Mesendoderm (in vitro differentiated cells): Measurements from ENCODE around the gene FSHR.

Experiments used
- DNase-seq: peaks from one replicate; pipeline ENCODE4 v3.0.0; 2013
- H2AK5ac ChIP-seq: 2 replicates; pipeline ENCODE4 v1.6.1; 2013; ENCODE audit warnings: low read length, inconsistent platforms
- H2BK120ac ChIP-seq: 2 replicates; pipeline ENCODE4 v1.6.1; 2013; ENCODE audit warnings: low read depth, mild to moderate bottlenecking, low read length, moderate library complexity, mixed read lengths
- H2BK15ac ChIP-seq: replicated peaks from 2 replicates; pipeline ENCODE4 v1.6.1; 2013; ENCODE audit warnings: low read depth, mild to moderate bottlenecking, moderate library complexity
- H2BK5ac ChIP-seq: 2 replicates; pipeline ENCODE4 v1.6.1; 2013; ENCODE audit warnings: low read length, inconsistent platforms
- H3K18ac ChIP-seq: 2 replicates; pipeline ENCODE4 v1.6.1; 2013; ENCODE audit warnings: mild to moderate bottlenecking, low read length, mixed read lengths
- H3K23ac ChIP-seq: one replicate; pipeline ENCODE4 v1.6.1; 2013; ENCODE audit warnings: low read length
- H3K27ac ChIP-seq: 2 replicates; pipeline ENCODE4 v1.5.1; 2013; ENCODE audit warnings: low read depth, mild to moderate bottlenecking, inconsistent platforms, low read length, moderate library complexity
- H3K27me3 ChIP-seq: 2 replicates; pipeline ENCODE4 v1.6.1; 2013; ENCODE audit warnings: low read length, control low read depth, mild to moderate bottlenecking, inconsistent platforms; ENCODE audit not compliant: insufficient read depth, poor library complexity
- H3K36me3 ChIP-seq: 2 replicates; pipeline ENCODE4 v1.6.1; 2013; ENCODE audit warnings: low read length, inconsistent platforms; ENCODE audit not compliant: control insufficient read depth, insufficient read depth
- H3K4ac ChIP-seq: one replicate; pipeline ENCODE4 v1.6.1; 2013; ENCODE audit warnings: low read depth, mild to moderate bottlenecking, low read length, moderate library complexity
- H3K4me1 ChIP-seq: 2 replicates; pipeline ENCODE4 v1.6.1; 2013; ENCODE audit warnings: low read depth, low read length, inconsistent platforms; ENCODE audit not compliant: control insufficient read depth
- H3K4me2 ChIP-seq: 2 replicates; pipeline ENCODE4 v1.6.1; 2013; ENCODE audit warnings: low read length
- H3K4me3 ChIP-seq: 2 replicates; pipeline ENCODE4 v1.5.1; 2013; ENCODE audit warnings: mild to moderate bottlenecking, low read length
- H3K56ac ChIP-seq: one replicate; pipeline ENCODE4 v1.6.1; 2013; ENCODE audit warnings: low read length
- H3K79me1 ChIP-seq: 2 replicates; pipeline ENCODE4 v1.6.1; 2013; ENCODE audit warnings: low read length, inconsistent platforms
- H3K79me2 ChIP-seq: 2 replicates; pipeline ENCODE4 v1.6.1; 2013; ENCODE audit warnings: mild to moderate bottlenecking, low read length; ENCODE audit not compliant: control insufficient read depth, insufficient read depth
- H3K9ac ChIP-seq: 2 replicates; pipeline ENCODE4 v1.6.1; 2013; ENCODE audit warnings: low read length, inconsistent platforms
- H4K5ac ChIP-seq: one replicate; pipeline ENCODE4 v1.6.1; 2013; ENCODE audit warnings: low read length
- H4K8ac ChIP-seq: one replicate; pipeline ENCODE4 v1.6.1; 2013; ENCODE audit warnings: low read depth, mild to moderate bottlenecking, control low read depth, low read length, moderate library complexity
- whole genome bisulfite sequencing: extraction: QIAGEN DNeasy Blood & Tissue Kit; methylation state at CpG from one replicate; pipeline ENCODE4 v1.1.7; 2013; ENCODE audit warnings: low lambda C conversion rate, missing lambda C conversion rate; ENCODE audit not compliant: insufficient coverage; ENCODE audit errors: extremely low coverage; 5-methylcytosine and 5-hydroxymethylcytosine counted together

FSHR gene

GRCh38 chr2:49165662-49166061 is 11.3 kb upstream of the FSHR start:
- Histone ChIP-seq H3K56ac (no peak overlapping the region), H3K4me1 (no peaks in the 10 kb centered on the region), H2BK5ac (no peak overlapping the region), H3K4ac (no peak overlapping the region), H3K79me1 (no peaks in the 10 kb centered on the region), H2BK120ac (no peak overlapping the region), H2AK5ac (no peak overlapping the region), H3K9ac (no peak overlapping the region), H3K27me3 (no peaks in the 10 kb centered on the region), H4K8ac (no peak overlapping the region), H3K27ac (no peak overlapping the region), H2BK15ac (no peak overlapping the region), H3K18ac (no peak overlapping the region), H3K79me2 (no peaks in the 10 kb centered on the region), H4K5ac (no peak overlapping the region), H3K4me2 (no peak overlapping the region), H3K36me3 (no peaks in the 10 kb centered on the region), H3K23ac (no peak overlapping the region), H3K4me3 (no peak overlapping the region)
- WGBS, result no CpG with 5 or more reads among the region's 3 CpGs
- DNase-seq, result no peak

- Histone ChIP-seq H3K9ac (no peak overlapping the region), H3K79me2 (no peaks in the 10 kb centered on the region), H3K4ac (no peak overlapping the region), H2BK15ac (no peak overlapping the region), H3K4me3 (no peak overlapping the region), H2AK5ac (no peak overlapping the region), H3K18ac (no peak overlapping the region), H2BK5ac (no peak overlapping the region), H4K8ac (no peak overlapping the region), H3K27ac (no peak overlapping the region), H3K56ac (no peak overlapping the region), H3K79me1 (no peaks in the 10 kb centered on the region), H3K4me2 (no peak overlapping the region), H3K36me3 (no peaks in the 10 kb centered on the region), H3K27me3 (no peaks in the 10 kb centered on the region), H3K23ac (no peak overlapping the region), H3K4me1 (no peaks in the 10 kb centered on the region), H4K5ac (no peak overlapping the region), H2BK120ac (no peak overlapping the region)
- no CpG with 5 or more reads among the region's 1 CpG for WGBS
- DNase-seq, result no peak
Measured at GRCh38 chr2:49164729-49165128, 10.4 kb upstream of the FSHR start.

GRCh38 chr2:49162151-49162550 is 7.8 kb upstream of the FSHR start:
- Histone ChIP-seq H3K23ac (no peak overlapping the region), H2BK5ac (no peak overlapping the region), H2BK120ac (no peak overlapping the region), H3K27ac (no peak overlapping the region), H3K27me3 (no peaks in the 10 kb centered on the region), H3K4me2 (no peak overlapping the region), H3K4ac (no peak overlapping the region), H4K8ac (no peak overlapping the region), H3K4me3 (no peak overlapping the region), H3K36me3 (no peaks in the 10 kb centered on the region), H2AK5ac (no peak overlapping the region), H3K18ac (no peak overlapping the region), H3K4me1 (no peaks in the 10 kb centered on the region), H4K5ac (no peak overlapping the region), H3K79me2 (no peaks in the 10 kb centered on the region), H3K56ac (no peak overlapping the region), H2BK15ac (no peak overlapping the region), H3K79me1 (no peaks in the 10 kb centered on the region), H3K9ac (no peak overlapping the region)
- peak; percentile 60 for DNase-seq
- no CpG with 5 or more reads among the region's 1 CpG for WGBS

GRCh38 chr2:49154891-49155290 is 576 bp upstream of the FSHR start:
- WGBS, result no CpG with 5 or more reads among the region's 7 CpGs

GRCh38 chr2:49153252-49153651 is 1.1 kb downstream of the FSHR start:
- no peak overlapping the region for H3K4me2 ChIP-seq
- H2BK15ac ChIP-seq, result no peak overlapping the region
- H4K5ac ChIP-seq, result no peak overlapping the region
- no peak overlapping the region for H2BK5ac ChIP-seq
- H3K36me3 ChIP-seq, result no peaks in the 10 kb centered on the region
- H2BK120ac ChIP-seq, result no peak overlapping the region
- H3K27ac ChIP-seq, result no peak overlapping the region
- no peak overlapping the region for H4K8ac ChIP-seq
- no peak overlapping the region for H3K56ac ChIP-seq
- H3K4me1 ChIP-seq, result peaks cover 6% of the 10 kb centered on the region
- no peak overlapping the region for H3K4me3 ChIP-seq
- no peaks in the 10 kb centered on the region for H3K79me1 ChIP-seq
- no peaks in the 10 kb centered on the region for H3K79me2 ChIP-seq
- H3K23ac ChIP-seq, result no peak overlapping the region
- no peak for DNase-seq
- H3K9ac ChIP-seq, result peak overlapping the region; percentile 39
- no peaks in the 10 kb centered on the region for H3K27me3 ChIP-seq
- H3K4ac ChIP-seq, result no peak overlapping the region
- WGBS, result no CpG with 5 or more reads among the region's 2 CpGs
- no peak overlapping the region for H3K18ac ChIP-seq
- no peak overlapping the region for H2AK5ac ChIP-seq

More at GRCh38 chr2:49154891-49155290, 576 bp upstream of the FSHR start:
- Histone ChIP-seq H3K4ac (peak overlapping the region; percentile 16), H3K79me1 (no peaks in the 10 kb centered on the region), H4K8ac (no peak overlapping the region), H3K18ac (no peak overlapping the region), H3K4me1 (peaks cover 6% of the 10 kb centered on the region), H3K4me3 (no peak overlapping the region), H2BK120ac (no peak overlapping the region), H2BK15ac (no peak overlapping the region), H3K27ac (peak overlapping the region; percentile 18), H2AK5ac (no peak overlapping the region), H3K9ac (no peak overlapping the region), H3K23ac (no peak overlapping the region), H4K5ac (no peak overlapping the region), H3K36me3 (no peaks in the 10 kb centered on the region), H3K27me3 (no peaks in the 10 kb centered on the region), H3K79me2 (no peaks in the 10 kb centered on the region), H3K4me2 (no peak overlapping the region), H2BK5ac (no peak overlapping the region), H3K56ac (peak overlapping the region; percentile 11)
- DNase-seq, result peak; percentile 90

- H3K79me2 ChIP-seq, result no peaks in the 10 kb centered on the region
- no peak overlapping the region for H3K56ac ChIP-seq
- H2BK15ac ChIP-seq, result peak overlapping the region; percentile 80
- no peak overlapping the region for H3K18ac ChIP-seq
- H4K8ac ChIP-seq, result no peak overlapping the region
- no peak overlapping the region for H3K23ac ChIP-seq
- H3K4me3 ChIP-seq, result no peak overlapping the region
- H3K27ac ChIP-seq, result no peak overlapping the region
- no peak overlapping the region for H2BK5ac ChIP-seq
- H2BK120ac ChIP-seq, result no peak overlapping the region
- no peak overlapping the region for H4K5ac ChIP-seq
- no peak for DNase-seq
- H3K36me3 ChIP-seq, result no peaks in the 10 kb centered on the region
- H3K4me1 ChIP-seq, result peaks cover 6% of the 10 kb centered on the region
- H2AK5ac ChIP-seq, result no peak overlapping the region
- H3K79me1 ChIP-seq, result no peaks in the 10 kb centered on the region
- H3K27me3 ChIP-seq, result no peaks in the 10 kb centered on the region
- no peak overlapping the region for H3K4me2 ChIP-seq
- peak overlapping the region; percentile 39 for H3K9ac ChIP-seq
- H3K4ac ChIP-seq, result no peak overlapping the region
Measured at GRCh38 chr2:49152824-49153223, 1.5 kb downstream of the FSHR start.
